ENCODE measurements around the gene KHDC1.
"Not testable (repeated sequence)": the region's sequence is repeated elsewhere in the genome, so short reads cannot be mapped to it uniquely, and the experiment has no call there.

KHDC1 gene

GRCh38 chr6:73248192-73248903 lies 14.6 kb downstream of the KHDC1 start:
- no peak for DNase-seq

- DNase-seq, result no peak
Observed at GRCh38 chr6:73242001-73242400, 21.0 kb downstream of the KHDC1 start.

GRCh38 chr6:73240730-73241129 lies 22.3 kb downstream of the KHDC1 start:
- DNase-seq, result no peak

- no peak for DNase-seq
Observed at GRCh38 chr6:73236144-73236750, 26.7 kb downstream of the KHDC1 start.

GRCh38 chr6:73234733-73235132 lies 28.3 kb downstream of the KHDC1 start:
- no peak for DNase-seq

DNA sequence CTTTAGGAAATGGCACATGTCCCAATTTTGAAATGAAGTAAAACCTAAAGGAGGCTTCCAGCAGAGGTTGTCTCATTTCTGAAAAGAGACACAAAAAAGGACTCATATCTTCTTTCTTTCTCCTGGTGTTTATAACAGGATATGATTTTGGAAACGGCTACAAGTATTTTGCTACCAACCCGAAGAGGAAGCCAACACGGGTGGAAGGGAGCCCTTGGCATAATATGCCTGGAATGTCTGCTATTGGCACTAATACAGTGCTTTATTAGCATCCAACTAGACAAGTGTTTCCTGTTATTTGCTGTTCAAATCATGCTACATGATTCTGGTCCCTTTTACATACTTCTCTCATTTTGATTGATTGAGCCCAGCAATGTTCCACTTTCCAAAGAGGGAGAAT lies 29.0 kb downstream of the KHDC1 start:
- DNase-seq, result not testable (repeated sequence)

DNA sequence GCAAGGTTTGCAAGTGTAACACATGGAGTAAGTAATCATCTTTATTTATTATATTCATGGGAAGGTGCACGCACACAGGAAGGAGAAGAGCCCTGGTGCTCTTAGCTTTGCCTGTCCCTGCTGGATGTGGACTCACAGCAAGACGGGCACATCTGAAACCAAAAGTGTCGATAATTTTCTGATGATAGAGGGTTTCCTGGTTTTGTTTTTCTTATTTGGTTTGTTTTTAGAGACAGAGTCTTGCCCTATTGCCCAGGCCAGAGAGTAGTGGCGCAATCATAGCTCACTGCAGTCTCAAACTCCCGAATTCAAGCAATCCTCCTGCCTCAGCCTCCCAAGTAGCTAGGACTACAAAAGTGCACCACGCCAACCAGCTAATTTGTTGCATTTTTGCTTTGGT lies 29.9 kb downstream of the KHDC1 start:
- DNase-seq, result no peak

DNA sequence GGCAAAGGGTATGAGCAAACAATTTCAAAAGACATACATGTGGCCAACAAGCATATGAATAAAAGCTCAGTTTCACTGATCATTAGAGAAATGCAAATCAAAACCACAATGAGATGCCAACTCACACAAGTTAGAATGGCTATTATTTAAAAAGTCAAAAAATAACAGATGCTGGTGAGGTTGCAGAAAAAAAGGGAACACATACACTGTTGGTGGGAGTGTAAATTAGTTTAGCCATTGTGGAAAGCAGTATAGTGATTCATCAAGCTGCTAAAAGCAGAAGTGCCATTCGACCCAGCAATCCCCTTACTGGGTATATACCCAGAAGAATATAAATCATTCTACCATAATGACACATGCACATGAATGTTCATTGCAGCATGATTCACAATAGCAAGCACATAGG lies 31.0 kb downstream of the KHDC1 start:
- DNase-seq, result no peak

DNA sequence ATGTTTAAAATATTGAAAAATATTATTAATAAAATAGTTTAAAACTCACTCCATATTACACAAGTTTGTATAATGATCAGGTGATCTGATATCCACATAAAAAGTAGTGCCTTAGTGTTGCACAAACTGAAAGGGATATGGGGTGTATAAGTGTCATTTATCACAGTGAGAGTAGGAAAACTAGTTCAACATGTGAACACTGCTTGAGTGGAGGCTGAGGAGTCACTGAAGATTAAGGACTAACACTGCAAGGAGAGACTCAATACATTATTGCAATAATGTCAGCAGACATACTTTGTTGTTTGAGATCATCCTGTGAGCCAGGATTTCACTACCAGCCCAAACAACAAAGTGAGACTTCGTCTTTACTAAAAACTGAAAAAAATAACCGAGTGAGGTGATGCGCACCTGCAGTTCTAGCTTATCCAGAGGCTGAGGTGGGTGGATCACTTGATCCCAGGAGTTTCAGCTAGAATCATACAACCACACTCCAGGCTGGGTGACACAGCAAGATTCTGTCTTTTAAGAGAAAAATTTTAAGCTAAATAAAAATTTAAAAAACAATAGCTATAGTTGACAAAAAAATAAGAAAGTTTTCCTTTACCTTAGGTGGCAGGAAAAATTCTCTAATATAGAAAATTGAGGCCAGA lies 35.3 kb downstream of the KHDC1 start:
- no peak for DNase-seq

- no peak for DNase-seq
Observed at GRCh38 chr6:73225396-73225795, 37.6 kb downstream of the KHDC1 start, which contains the start of gene KHDC1L. TSS of gene KHDC1L (minus strand) at chr6:73225496. CDS start at chr6:73225408, 88 bp downstream.

DNA sequence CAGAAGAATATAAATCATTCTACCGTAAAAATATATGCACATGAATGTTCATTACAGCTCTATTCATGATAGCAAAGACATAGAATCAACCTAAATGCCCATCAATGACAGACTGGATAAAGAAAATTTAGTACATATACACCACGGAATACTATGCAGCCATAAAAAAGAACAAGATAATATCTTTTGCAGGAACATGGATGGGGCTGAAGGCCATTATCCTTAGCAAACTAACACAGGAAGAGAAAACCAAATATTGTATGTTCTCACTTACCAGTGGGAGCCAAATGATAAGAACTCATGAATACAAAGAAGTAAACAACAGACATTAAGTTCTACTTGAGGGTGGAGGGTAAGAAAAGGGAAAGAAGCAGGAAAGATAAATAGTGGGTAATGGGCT lies 46.1 kb downstream of the KHDC1 start:
- DNase-seq, result no peak

DNA sequence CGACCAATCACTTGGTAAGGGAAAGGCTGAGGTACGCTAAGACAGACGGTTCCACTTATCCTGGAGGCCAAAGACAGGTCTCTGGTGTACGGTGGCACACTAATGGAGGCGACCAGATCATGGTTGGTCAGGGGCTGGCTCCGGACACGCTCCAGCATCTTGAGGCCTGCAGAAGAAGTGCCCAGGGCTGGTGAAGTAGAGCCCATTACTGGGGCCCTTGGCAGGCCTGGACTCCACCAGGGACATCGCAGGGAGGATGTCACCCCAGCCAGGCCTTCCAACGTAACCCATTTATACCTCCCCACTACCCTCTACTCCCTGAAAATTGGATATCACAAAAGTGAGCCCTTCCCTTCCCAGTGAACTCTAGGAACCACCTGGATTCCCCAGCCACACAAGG lies 53.9 kb downstream of the KHDC1 start:
- no peak for DNase-seq

- DNase-seq, result no peak
Observed at GRCh38 chr6:73207221-73207837, 55.7 kb downstream of the KHDC1 start.

DNA sequence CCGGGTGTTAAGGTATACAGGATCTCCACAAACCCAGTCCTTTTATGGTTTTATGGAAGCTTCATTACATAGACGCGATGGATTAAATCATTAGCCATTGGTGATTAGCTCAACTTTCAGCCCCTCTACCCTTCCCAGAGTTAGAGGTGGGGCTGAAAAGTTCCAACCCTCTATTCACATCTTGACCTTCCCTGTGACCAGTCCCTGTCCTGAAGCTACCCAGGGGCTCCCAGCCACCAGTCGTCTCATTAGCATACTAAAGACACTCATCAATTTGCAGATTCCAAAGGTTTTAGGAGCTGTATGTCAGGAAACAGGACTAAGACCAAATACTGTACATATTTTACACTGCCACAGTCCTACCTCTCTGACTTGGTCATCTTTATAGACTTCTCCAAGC lies 58.7 kb downstream of the KHDC1 start:
- no peak for DNase-seq

GRCh38 chr6:73203098-73203497 lies 59.9 kb downstream of the KHDC1 start:
- no peak for DNase-seq

DNA sequence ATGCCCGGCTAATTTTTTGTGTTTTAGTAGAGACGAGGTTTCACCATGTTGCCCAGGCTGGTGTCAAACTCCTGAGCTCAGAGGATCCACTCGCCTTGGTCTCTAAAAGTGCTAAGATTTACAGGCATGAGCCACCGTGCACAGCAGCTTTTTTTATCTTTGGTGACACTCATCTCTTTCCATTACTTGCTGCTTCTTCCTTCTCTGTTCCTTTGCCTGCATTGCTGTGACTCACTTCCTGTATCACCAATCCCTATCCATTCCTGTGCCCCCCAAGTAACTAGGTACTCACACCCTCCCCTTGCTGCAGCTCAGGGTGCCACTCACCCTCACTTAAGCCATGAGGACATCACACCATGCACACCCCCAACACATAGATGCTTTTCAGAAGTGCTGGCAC lies 62.3 kb downstream of the KHDC1 start:
- DNase-seq, result no peak

DNA sequence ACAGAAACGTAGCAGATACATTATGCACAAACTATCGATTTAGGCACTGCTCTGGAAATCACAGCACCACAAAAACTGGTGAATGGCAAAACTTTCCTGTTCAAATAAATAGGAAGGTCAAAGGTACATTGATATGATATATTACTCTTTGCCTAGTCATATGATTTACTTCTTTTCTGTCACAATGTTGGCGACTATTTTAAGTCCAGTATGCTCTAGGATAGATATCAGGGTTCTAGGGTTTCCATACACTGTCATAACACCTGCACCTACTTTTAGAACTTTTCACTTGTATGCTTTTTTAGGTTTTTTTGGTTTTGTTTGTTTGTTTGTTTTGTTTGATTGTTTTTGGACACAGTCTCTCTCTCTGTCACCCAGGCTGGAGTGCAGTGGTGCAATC lies 62.7 kb downstream of the KHDC1 start:
- no peak for DNase-seq

DNA sequence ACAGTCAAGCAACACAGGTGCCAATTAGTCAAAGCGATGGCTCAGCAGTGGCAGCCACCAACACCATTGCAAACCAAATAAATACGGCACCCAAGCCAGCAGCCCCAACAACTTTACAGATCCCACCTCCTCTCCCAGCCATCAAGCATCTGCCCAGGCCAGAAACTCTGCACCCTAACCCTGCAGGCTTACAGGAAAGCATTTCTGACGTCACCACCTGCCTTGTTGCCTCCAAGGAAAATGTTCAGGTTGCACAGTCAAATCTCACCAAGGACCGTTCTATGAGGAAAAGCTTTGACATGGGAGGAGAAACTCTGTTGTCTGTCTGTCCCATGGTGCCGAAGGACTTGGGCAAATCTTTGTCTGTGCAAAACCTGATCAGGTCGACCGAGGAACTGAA lies 68.3 kb downstream of the KHDC1 start:
- DNase-seq, result no peak

DNA sequence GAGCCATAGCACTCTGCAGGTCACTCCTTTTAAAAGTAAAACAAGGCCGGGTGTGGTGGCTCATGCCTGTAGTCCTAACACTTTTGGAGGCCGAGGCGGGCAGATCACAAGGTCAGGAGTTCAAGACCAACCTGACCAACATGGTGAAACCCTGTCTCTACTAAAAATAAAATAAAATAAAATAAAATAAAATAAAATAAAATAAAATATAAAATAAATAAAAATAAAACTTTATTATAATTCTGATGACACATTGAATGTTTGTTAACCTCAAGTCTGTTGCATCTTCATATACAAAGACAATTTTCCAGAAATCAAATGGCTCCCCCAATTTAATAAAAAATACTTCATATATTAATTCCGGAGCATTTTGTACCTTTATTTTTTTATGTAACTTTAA lies 69.7 kb downstream of the KHDC1 start:
- not testable (repeated sequence) for DNase-seq
